GM12878 (cell line): ENCODE data around the gene ATG5. TPM values are rescaled to one million over a fixed set of nuclear protein-coding genes. Genes with fewer than 3 reads are reported as not detected.

Experiments used
- ASH2L ChIP-seq: fragments of 300-600, 200-600 bp; sonication (generic); IDR thresholded peaks from 2 replicates; pipeline ENCODE4 v1.6.1; 2017; ENCODE audit warnings: low read depth, mild to moderate bottlenecking, borderline replicate concordance
- BHLHE40 ChIP-seq, 2 experiments: fragments of 450-650 bp in 1 of 2; IDR thresholded peaks; 2 replicates each; pipeline ENCODE4 v1.6.1; 2011 to 2017; ENCODE audit warnings: low read depth in 2 of 2, borderline replicate concordance in 1 of 2, improper control_type of control experiment in 1 of 2, low read length in 1 of 2, mild to moderate bottlenecking in 1 of 2
- CBFB ChIP-seq: IDR thresholded peaks from 2 replicates; pipeline ENCODE4 v1.6.1; 2016; ENCODE audit warnings: antibody characterized with exemption, low read depth
- CUX1 ChIP-seq: IDR thresholded peaks from 2 replicates; pipeline ENCODE4 v1.6.1; 2012; ENCODE audit warnings: improper control_type of control experiment, low read depth, low read length; ENCODE audit not compliant: insufficient replicate concordance
- FOS ChIP-seq: IDR thresholded peaks from 3 replicates; pipeline ENCODE4 v1.6.1; 2011; ENCODE audit warnings: borderline replicate concordance; ENCODE audit not compliant: insufficient read length; ENCODE audit errors: extremely low read depth
- HDAC6 ChIP-seq: fragments of 200-600 bp; sonication (generic); IDR thresholded peaks from one replicate; pipeline ENCODE4 v1.8.0; 2017; ENCODE audit warnings: antibody characterized with exemption; ENCODE audit not compliant: unreplicated experiment
- IRF4 ChIP-seq: IDR thresholded peaks from 2 replicates; pipeline ENCODE4 v1.6.1; 2011; ENCODE audit warnings: low read depth, low read length
- MEF2B ChIP-seq: fragments of 450-650 bp; IDR thresholded peaks from 2 replicates; pipeline ENCODE4 v1.6.1; 2018; ENCODE audit warnings: mild to moderate bottlenecking, moderate library complexity; ENCODE audit not compliant: partially characterized antibody, poor library complexity, severe bottlenecking
- MYC ChIP-seq: IDR thresholded peaks from 2 replicates; pipeline ENCODE4 v1.6.1; 2011; ENCODE audit warnings: mild to moderate bottlenecking, low read length, moderate library complexity, inconsistent platforms; ENCODE audit not compliant: insufficient read depth, insufficient replicate concordance, insufficient read length, severe bottlenecking
- NFIC ChIP-seq: IDR thresholded peaks from 2 replicates; pipeline ENCODE4 v1.6.1; 2012; ENCODE audit warnings: low read depth, mild to moderate bottlenecking, inconsistent platforms, low read length, moderate library complexity
- NKRF ChIP-seq: fragments of 450-650 bp; conservative IDR thresholded peaks from 2 replicates; pipeline ENCODE4 v1.6.1; 2017; ENCODE audit warnings: mild to moderate bottlenecking, moderate library complexity
- PKNOX1 ChIP-seq: fragments of 450-650 bp; IDR thresholded peaks from 2 replicates; pipeline ENCODE4 v1.6.1; 2016; ENCODE audit warnings: mild to moderate bottlenecking
- PML ChIP-seq: IDR thresholded peaks from 2 replicates; pipeline ENCODE4 v1.6.1; 2012; ENCODE audit warnings: low read length, inconsistent platforms
- RELB ChIP-seq: fragments of 450-650 bp; IDR thresholded peaks from 2 replicates; pipeline ENCODE4 v1.6.1; 2017; ENCODE audit warnings: low read depth, mild to moderate bottlenecking, moderate library complexity
- STAT1 ChIP-seq: fragments of 450-650 bp; conservative IDR thresholded peaks from 2 replicates; pipeline ENCODE4 v1.6.1; 2014; ENCODE audit warnings: antibody characterized with exemption, mild to moderate bottlenecking
- SUZ12 ChIP-seq: fragments of 200-600 bp; sonication (generic); IDR thresholded peaks from one replicate; pipeline ENCODE4 v1.6.1; 2018; ENCODE audit warnings: antibody characterized with exemption, mild to moderate bottlenecking; ENCODE audit not compliant: unreplicated experiment
- TARDBP ChIP-seq: IDR thresholded peaks from 2 replicates; pipeline ENCODE4 v1.6.1; 2016; ENCODE audit warnings: borderline replicate concordance
- YY1 ChIP-seq: IDR thresholded peaks from 2 replicates; pipeline ENCODE4 v1.6.1; 2011; ENCODE audit warnings: low read depth, mild to moderate bottlenecking, low read length
- polyA plus RNA-seq, 11 experiments: library from polyadenylated mRNA; depleted of rRNA in 4 of 11; unstranded in 6 of 11; stranded (reverse) in 5 of 11; fragments of >200 nt; fragmentation: Nextera tagmentation in 4 of 11; fragmentation: Illumina TruSeq in 1 of 11; extraction: Ambion mirVana in 4 of 11; extraction: Trizol in 1 of 11; gene quantifications; 1 replicate in 1 of 11; 2 replicates in 10 of 11; pipeline versions ENCODE4 v1.2.1 to v1.2.3, GENCODE V29; 2011 to 2016; ENCODE audit warnings: inconsistent platforms in 2 of 11, missing spikeins in 2 of 11, low read depth in 1 of 11
- total RNA-seq, 4 experiments: library from RNA; depleted of rRNA in 3 of 4; stranded (reverse); fragments of >200 nt in 3 of 4; fragmentation: Illumina TruSeq in 1 of 4; extraction: Trizol in 1 of 4; gene quantifications; 2 replicates each; pipeline versions ENCODE4 v1.2.1 to v1.2.3, GENCODE V29; 2013 to 2021

ATG5 gene
- total and polyA plus RNA-seq, 10 of the 15 experiments (the other 5 are each of a cell fraction or from before 2014, with no cell fraction given) = 12.9 to 51.8 (median 23.9) TPM

GRCh38 chr6:106325336-106326178 is at the start of gene ATG5 (continued):
- TF ChIP-seq CUX1 (no peak), MYC (peak; percentile 24), BHLHE40 (IDR thresholded peaks at IDR 0.05; ENCODE audit: borderline replicate concordance in 1 of 2, low read depth in 2 of 2, low read length in 1 of 2) (peak; percentile 46 to 71; a peak in 3 of 4 replicates), FOS (no peak), NKRF (peak; percentile 92), SUZ12 (no peak), HDAC6 (no peak), STAT1 (no peak), TARDBP (peak; percentile 84; the same call in 1 of the 2 replicates), RELB (peak; percentile 78), CBFB (peak; percentile 70; the same call in 1 of the 2 replicates), ASH2L (0 out of 2 replicates have a peak, but pooled peaks have one; percentile 76), YY1 (no peak; the same call in 1 of the 2 replicates), NFIC (no peak), PKNOX1 (peak; percentile 17; the same call in 1 of the 2 replicates), PML (peak; percentile 92), IRF4 (no peak), MEF2B (no peak)
